Middle frontal gyrus (tissue), 1 donor: ENCODE data around the gene MRPS10.
"Not testable (repeated sequence)": the region's sequence is repeated elsewhere in the genome, so short reads cannot be mapped to it uniquely, and the experiment has no call there.

Experiments
- DNase-seq: peaks from one replicate; pipeline ENCODE4 v3.0.0-alpha.2; 2015; ENCODE audit warnings: low spot score; ENCODE audit errors: extremely low spot score

The MRPS10 gene

DNA sequence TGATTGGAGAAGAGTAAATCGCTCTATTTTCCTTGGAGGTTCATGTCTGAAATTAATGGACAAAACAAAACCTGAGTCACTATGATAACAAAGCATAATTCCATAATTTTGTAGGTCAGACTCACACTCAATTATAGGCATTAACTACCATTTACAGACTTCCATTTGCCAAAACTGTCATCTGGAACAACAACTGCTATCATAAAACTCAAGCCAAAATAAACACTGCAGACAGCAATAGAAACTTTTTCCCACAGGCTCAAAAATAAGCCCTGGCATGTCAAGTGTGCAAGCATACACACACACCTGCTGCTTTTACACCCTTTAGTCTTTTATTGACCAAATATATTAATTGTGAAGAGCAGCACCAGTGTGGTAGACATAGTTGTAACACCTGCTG, 7.1 kb downstream of the MRPS10 start:
- DNase-seq = no peak

DNA sequence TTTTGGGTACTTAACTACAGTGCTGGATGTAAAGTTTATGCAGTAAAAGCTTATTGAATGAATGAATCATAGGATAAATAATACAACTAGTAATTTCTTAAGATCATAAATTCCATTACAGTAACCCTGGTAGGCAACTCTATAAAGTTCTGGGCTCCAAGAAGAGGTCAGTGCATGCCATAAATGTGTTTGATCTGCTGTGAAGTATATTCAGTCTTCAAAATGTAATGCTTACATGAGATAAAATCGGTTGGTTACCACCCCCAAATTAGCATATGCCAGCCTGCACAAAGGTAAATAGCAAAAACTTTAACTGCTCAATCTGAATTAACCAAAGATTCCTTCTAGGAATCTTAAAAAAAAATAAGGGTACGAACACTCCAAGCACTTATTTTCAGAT, 10.1 kb downstream of the MRPS10 start:
- not testable (repeated sequence) for DNase-seq

DNA sequence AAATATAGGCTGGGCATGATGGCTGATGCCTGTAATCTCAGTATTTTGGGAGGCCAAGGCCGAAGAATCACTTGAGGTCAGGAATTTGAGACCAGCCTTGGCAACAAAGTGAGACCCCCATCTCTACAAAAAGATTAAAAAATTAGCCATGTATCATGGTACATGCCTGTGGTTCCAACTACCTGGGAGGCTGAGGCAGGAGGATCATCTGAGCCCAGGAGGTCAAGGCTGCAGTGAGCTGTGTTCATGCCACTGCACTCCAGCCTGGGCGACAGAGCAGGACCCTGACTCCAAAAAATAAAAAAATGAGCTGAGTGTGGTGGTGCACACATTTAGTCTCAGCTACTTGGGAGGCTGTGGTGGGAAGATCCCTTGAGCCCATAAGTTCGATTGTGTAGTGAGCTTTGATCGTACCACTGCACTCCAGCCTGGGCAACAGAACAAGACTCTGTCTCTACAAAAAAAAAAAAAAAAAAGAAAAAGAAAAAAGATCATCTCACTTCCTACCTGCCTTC, 12.8 kb downstream of the MRPS10 start:
- no peak for DNase-seq

DNA sequence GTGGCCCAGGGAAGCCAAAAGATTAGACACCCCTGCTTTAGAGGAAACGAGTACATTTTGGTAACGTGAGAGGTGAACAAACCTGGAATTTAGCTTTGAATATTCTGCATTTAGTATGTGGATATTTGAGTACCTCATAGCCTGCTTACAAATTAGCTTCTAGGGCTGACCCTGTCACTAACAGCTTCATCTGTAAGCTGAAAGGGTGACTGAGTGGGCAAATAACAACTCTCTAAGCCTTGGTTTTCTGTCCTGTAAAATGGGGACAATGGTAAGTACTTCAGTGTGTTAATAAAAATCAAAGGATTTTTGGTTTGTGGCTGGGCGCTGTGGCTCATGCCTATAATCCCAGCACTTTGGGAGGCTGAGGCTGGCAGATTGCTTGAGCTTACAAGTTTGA, 14.5 kb downstream of the MRPS10 start:
- DNase-seq = no peak

DNA sequence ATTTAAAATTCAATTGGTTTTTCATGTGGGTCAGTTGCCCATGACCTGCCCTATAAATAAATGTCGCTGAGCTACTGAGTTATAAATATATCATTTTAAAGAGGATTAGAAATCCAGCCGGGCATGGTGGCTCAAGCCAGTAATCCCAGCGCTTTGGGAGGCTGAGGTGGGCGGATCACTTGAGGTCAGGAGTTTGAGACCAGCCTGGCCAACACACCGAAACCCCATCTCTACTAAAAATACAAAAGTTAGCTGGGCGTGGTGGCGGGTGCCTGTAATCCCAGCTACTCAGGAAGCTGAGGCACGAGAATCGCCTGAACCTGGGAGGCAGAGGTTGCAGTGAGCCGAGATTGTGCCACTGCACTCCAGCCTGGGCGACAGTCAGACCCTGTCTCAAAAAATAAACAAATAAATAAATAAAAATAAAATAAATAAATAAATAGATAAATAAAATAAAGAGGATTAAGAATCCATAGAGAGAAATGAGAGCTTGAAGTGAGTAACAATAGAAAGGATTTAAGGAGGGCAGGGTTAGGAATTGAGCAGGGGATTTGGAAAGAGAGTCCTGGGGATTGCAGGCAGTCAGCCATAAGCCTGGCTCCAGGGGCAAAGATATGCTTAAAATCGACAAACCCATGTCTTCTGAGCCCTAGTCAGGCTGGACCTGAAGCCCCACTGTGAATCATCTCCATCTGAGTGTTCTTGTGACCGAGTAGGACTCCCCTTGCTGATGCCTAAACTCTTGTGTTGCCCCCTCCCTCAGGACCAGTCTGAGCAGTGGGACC, 15.3 kb downstream of the MRPS10 start:
- DNase-seq = not testable (repeated sequence)

DNA sequence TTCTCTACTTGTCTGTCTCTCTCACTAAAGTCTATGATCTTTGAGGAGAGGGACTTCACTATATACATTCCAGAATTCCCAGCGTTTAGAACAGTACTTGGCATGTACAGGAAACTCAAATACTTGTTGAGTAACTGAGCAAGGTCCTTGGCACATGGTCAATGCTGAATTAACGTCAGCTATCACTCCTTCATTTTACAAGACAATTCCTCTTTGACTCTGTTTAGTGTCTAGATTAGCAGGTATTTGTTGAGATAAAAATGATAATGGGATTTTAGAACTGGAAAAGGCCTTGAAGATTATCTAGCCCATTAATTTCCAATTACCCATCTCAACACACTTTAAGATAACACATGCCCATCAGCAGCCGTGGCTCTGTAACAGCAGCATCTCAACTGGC, 16.3 kb downstream of the MRPS10 start:
- no peak for DNase-seq

DNA sequence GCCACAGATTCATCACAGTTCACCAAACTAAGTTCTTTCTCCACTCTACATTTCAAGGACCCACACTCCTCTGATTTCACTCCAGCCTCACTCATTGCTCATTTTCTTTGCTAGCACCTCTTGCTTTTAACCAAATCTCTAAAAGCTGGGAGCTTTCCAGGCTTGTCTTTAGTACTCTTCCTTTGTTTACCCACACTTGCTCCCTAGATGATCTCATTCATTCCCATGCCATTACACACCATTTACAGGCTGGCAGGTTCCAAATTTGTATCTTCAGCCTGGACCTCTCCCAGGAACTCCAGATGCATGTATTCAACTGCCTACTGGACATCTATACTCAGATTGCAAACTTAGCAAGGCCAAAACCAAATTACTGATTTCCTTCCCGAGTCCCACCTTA, 17.6 kb downstream of the MRPS10 start:
- DNase-seq = no peak

DNA sequence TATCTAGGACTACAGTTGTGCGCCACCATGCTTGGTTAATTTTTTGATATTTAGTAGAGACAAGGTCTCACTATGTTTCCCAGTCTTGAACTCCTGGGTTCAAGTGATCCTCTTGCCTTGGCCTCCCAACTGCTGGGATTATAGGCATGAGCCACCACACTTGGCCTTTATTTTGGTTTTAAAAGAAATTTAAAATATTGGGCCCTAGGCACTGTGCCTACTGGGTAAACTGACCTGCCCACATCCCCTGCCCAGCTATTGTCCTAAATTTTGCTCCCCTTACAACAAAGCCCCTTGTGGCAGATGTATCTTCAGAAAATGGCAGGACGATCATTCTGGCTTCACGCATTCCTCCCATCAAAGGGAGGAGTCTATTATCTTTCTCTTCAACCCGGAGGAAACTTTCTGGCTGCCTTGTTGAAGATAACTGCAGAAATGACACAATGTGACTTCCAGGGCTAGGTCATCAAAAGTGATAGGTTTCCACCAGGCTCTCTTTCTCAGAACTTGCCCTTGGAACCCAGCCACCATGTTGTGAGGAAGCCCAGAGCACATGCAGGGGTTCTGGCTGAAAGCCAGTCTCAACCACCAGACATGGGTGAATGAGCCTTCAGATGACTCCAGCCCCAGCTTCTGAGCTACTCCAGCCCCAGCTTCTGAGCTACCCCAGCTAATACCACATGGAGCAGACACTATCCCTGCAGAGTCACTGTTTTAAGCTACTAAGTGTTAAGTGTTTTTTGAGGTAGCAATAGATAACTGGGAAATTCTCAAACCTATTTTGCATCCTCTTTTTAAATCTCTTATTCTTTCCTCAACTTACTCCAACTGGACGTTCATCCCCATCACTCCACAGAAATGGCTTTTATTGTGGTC, 18.3 kb downstream of the MRPS10 start:
- DNase-seq = no peak

DNA sequence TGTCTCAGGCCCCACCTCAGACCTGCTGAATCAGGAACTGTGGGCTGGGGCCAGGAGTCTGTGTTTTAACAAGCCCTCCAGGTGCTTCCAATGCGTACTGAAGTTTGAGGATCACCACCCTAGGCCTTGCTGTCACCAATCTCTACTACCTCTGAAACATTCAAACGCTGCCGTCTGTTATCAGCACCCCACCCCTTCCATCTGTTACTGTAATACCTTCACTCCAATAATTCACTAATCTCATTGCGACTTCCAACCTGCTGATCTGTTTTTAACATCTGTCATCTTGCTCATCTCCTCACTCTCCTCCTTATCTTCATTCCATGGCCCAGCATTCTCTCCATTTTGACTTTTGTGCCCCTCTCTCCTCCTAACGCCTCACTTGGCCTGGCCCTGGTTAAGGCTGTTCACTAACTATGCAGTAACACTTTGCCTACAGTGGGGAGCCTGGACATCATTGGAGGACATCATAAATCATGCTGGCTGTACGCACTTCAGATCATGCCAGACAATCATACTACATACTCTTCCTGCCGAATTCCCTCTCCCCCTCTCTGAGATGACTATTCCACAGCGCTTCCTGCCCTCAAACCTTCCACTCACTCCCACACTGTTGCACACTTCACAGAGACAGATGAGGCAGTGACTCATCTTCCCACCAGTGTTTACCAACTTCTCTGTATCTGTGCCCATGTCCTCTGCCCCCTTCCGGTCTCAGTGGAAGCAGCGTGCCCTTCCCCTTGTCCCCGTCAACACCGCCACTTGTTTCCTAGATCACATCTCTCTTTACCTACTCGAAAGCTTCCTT, 19.9 kb downstream of the MRPS10 start:
- no peak for DNase-seq

DNA sequence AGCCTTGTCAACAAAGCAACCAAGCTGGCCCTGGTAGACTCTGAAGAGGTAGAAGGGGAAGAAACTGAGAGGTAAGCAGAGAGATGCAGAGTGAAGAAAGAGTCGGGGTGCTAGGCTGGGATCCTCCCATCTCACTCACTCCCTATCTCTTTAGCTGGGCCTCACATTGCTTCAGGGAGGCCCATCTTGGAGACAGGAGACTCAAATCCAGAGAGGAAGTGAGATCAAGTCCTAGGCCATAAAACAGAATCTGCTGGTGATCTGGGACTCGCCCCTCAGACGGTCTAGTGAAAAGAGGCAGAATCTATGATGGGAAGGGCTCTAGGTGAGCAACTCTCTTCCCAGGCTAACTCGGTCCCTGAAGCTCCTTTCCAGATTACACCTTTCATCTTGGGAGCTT, 22.2 kb downstream of the MRPS10 start:
- no peak for DNase-seq

DNA sequence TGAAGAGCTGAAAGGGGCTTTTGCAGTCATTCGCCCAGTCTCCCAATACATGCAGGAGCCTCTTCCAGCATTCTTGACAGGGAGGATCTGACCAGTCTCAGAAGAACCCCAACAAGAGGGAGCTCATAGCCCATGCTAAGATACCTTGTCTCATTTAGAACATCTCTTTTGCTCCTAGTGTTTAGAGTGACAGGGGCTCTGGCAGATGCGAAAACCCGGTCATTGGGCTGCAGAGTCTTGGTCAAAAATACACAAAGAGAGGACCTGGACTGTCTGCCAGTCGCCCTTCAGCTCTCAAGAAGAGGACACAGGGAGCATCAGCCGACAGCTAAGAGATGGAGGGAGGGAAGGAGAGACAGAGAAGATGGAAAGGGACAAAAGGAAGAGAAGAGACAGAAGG, 23.6 kb downstream of the MRPS10 start:
- no peak for DNase-seq

DNA sequence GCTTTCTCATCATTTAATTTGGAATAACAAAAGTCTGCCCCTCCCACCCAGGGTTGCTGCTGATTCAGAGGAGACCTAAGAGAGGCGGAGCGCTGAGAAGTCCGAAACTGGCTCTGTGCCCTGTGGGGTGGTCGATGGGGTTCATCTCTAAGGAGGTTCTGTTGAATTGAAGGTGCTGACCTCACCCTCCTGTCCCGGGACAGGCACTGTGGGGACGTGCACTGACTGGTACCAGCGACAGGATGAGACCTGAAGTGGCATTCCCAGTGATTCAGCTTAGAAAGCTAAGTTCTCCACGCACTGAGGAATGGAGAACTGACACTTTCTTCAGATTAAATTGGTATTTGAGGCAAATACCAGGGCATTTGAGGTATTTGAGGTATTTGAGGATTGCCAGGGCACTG, 24.2 kb downstream of the MRPS10 start:
- no peak for DNase-seq

DNA sequence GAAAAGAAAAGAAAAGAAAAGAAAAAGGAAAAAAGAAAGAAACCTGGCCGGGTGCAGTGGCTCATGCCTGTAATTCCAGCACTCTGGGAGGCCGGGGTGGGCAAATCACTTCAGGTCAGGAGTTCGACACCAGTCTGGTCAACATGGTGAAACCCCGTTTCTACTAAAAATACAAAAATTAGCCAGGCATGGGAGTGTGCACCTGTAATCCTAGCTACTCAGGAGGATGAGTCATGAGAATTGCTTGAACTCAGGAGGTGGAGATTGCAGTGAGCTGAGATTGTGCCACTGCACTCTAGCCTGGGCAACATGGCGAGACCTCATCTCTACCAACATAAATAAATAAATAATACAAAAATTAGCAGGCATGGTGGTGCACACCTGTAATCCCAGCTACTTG, 25.3 kb downstream of the MRPS10 start:
- not testable (repeated sequence) for DNase-seq

DNA sequence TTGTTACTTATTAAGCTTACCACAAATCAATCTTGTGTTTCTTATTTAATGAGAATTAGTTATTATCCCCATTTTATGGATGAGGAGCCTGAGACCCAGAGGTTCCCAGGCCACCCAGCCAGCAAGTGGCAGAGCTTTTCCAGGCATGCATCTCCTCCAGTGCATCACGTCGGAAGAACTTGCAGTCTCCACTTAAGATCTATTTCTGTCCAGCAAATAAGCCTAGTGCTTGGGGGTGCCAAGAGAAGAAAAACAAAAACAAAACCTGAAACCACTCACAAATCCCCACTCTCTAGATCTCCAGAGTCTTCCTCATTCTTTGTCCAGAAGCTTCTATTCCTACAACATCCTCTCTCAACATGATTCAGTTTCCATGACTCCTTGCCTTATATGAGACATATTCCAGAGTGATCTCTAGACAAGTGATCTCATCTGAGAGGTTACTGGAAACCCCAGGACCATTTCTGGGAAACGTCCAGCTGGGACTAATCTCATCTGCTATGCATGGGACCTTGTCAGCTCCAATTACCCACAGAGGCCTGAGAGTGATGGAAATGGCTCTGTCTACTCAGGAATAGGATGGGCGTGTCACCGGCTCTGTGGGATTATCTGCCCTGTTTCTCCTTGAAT, 27.0 kb downstream of the MRPS10 start:
- no peak for DNase-seq

DNA sequence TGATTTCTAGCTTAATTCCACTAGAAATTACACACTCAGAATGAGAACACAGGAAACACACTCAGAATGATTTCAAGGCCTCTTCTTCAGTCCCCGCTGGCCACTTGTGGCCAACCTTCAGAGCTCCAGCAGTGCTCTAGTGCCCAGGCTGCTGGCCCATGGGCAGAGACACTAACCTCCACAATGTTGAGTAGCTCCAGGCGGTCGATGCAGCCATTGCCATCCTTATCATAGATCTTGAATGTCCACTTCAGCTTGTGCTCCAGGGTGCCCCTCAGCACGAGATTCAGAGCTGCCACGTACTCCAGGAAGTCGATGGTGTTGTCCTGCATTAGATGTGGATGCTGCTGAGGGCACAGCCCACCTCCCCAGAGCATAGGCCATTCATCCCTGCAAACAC, 29.3 kb downstream of the MRPS10 start:
- DNase-seq = no peak

DNA sequence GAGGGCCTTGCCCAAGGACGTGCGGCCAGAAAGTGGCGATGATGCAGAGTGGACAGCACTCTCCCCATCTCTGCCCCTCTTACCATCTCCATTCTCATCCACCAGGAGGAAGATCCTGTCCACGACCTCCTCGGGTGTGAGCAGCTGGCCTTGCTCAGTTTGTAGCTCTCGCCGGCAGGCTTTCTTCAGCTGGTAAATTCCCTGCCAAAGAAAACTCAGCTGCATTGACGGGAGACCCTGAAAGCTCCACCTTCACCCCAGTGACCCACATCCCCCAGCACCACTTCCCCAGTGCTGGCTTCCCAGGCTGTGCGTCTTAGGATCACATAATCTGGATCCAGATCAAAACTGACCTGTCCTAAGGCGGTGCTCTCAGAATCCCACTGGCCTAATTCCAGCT, 32.1 kb downstream of the MRPS10 start:
- no peak for DNase-seq

DNA sequence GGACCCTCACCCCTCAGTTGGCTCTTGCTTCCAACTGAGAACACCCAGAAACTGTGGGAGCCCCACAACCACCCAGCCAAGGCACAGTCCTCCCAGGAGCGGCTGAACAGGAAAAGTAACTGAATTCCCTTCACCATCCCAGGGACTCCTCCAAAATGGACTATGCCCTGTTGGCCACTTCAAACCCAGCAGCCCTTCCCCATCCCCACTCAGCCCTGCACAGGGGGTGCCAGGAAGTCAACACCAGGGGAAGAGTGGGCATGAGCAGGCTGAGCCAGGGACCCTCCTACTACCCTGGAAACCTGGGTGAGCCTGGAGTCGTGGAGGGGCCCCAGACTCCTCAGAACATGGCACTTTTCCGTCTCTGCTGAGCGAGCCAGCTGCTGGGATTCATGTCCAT, 33.2 kb downstream of the MRPS10 start:
- DNase-seq = no peak

DNA sequence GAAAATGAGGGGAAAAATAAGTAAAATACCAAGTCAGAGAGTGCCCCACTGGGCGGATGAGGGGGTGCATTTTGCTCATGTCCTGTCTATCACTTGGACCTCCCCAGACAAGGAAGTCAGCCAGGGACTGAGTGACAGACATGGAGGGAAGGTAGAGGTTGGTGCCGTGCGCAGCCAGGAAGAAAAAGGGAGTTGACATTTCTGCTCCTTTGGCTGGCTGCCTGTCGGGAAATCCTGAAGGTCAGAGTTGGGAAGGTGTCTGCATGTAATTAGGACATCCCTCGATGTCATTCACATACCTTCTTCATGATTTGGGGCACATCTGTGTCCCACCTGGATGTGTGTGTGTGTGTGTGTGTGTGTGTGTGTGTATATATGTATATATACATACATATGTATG, 35.6 kb downstream of the MRPS10 start:
- DNase-seq = no peak

DNA sequence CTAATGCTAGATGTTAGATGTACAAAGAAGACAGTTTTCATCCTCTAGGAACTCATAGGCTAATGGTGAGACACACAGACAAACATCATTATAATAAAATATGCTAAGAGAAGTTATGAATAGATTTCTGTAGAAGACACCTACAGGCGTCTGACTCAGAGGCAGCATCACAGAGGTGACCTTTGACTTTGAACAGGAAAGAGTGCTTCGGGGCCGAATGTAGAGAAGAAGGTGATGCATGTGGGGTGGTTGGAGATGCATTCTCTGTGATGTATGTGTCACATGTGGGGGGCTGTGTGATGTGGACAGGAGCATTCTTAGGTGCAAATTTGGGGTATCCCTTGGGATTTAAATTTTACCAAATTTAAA, 37.7 kb downstream of the MRPS10 start:
- no peak for DNase-seq

DNA sequence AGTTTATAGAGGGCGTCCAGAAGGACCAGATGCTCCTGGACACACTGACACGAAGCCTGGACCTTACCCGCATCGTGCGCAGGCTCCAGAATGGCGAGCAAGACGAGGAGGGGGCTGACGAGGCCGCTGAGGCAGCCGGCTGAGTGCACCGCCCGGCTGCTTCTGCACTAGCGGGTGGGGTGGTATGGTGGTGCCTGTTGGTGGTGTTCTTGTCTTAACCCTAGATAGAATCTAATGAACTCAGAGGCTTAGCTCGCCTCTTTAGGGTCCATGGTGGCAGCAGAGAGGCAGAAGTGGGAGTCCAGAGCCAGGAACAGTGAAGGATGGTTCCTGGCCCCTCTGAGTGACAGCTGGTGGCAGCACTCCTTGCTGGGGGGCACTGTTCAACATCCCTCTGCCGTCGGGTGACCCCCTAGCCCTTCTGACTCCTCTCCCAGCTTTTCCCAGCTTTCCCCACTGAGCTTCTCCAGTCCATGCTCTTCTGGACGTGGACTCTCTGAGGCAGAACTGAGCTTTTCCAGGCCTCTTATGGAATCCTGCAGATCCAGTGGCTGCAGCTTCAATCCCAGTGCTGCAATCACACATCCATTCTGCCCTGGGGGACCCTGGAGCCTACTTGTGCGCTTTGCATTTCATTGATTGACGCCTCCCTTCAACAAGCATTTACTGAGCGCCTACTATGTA, 38.3 kb downstream of the MRPS10 start:
- DNase-seq = no peak
